Mesothelial cell of epicardium (in vitro differentiated cells): ENCODE data around the gene TSKU. TPM values are rescaled to one million over a fixed set of nuclear protein-coding genes. Genes with fewer than 3 reads are reported as not detected.

ENCODE experiments used
- DNase-seq, 2 experiments: peaks; one replicate each; pipeline ENCODE4 v3.0.0; 2021; ENCODE audit warnings: low spot score in 2 of 2; ENCODE audit not compliant: unreplicated experiment in 2 of 2
- H3K27ac Mint-ChIP-seq: 2 replicates; pipeline ENCODE4 v1.8.0; 2021; ENCODE audit warnings: mixed read lengths
- H3K27me3 Mint-ChIP-seq: 2 replicates; pipeline ENCODE4 v1.8.0; 2021; ENCODE audit warnings: low read depth, mixed read lengths
- H3K36me3 Mint-ChIP-seq: 2 replicates; pipeline ENCODE4 v1.8.0; 2021; ENCODE audit warnings: mixed read lengths
- H3K4me1 Mint-ChIP-seq: 2 replicates; pipeline ENCODE4 v1.8.0; 2021; ENCODE audit warnings: mixed read lengths
- H3K4me3 Mint-ChIP-seq: 2 replicates; pipeline ENCODE4 v1.8.0; 2021; ENCODE audit warnings: mild to moderate bottlenecking, moderate library complexity, mixed read lengths
- H3K9me3 Mint-ChIP-seq: 2 replicates; pipeline ENCODE4 v1.8.0; 2021; ENCODE audit warnings: mixed read lengths
- total RNA-seq: library from RNA; stranded (reverse); gene quantifications from 3 replicates; pipeline ENCODE4 v1.2.1, GENCODE V29; 2021
- TF ChIP-seq, protein P1 (sequence below): fragments of 200-600 bp; sonication (generic); IDR thresholded peaks from one replicate; pipeline ENCODE4 v1.5.0; 2021; ENCODE audit warnings: antibody characterized with exemption; ENCODE audit not compliant: unreplicated experiment

TSKU gene
- total RNA-seq, 1 donor from 2014 or later: 42.8 TPM

- no peaks in the 10 kb centered on the region for H3K4me1 Mint-ChIP-seq
- TF ChIP-seq, protein P1, sequence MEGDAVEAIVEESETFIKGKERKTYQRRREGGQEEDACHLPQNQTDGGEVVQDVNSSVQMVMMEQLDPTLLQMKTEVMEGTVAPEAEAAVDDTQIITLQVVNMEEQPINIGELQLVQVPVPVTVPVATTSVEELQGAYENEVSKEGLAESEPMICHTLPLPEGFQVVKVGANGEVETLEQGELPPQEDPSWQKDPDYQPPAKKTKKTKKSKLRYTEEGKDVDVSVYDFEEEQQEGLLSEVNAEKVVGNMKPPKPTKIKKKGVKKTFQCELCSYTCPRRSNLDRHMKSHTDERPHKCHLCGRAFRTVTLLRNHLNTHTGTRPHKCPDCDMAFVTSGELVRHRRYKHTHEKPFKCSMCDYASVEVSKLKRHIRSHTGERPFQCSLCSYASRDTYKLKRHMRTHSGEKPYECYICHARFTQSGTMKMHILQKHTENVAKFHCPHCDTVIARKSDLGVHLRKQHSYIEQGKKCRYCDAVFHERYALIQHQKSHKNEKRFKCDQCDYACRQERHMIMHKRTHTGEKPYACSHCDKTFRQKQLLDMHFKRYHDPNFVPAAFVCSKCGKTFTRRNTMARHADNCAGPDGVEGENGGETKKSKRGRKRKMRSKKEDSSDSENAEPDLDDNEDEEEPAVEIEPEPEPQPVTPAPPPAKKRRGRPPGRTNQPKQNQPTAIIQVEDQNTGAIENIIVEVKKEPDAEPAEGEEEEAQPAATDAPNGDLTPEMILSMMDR: no peak
- no peak overlapping the region for H3K4me3 Mint-ChIP-seq
- H3K9me3 Mint-ChIP-seq: no peaks in the 10 kb centered on the region
- H3K27me3 Mint-ChIP-seq: no peaks in the 10 kb centered on the region
- H3K27ac Mint-ChIP-seq: no peak overlapping the region
- H3K36me3 Mint-ChIP-seq: no peaks in the 10 kb centered on the region
- no peak for DNase-seq
These were observed 47.6 kb downstream of the TSKU start for GRCh38 chr11:76830639-76831327.

- TF ChIP-seq, protein P1: no peak
- Mint-ChIP-seq H3K9me3 (no peaks in the 10 kb centered on the region), H3K27me3 (no peaks in the 10 kb centered on the region), H3K36me3 (no peaks in the 10 kb centered on the region), H3K4me3 (no peak overlapping the region), H3K27ac (no peak overlapping the region), H3K4me1 (no peaks in the 10 kb centered on the region)
- DNase-seq: no peak
These were observed 48.6 kb downstream of the TSKU start for GRCh38 chr11:76831686-76832310.

- Mint-ChIP-seq H3K27me3 (no peaks in the 10 kb centered on the region), H3K9me3 (no peaks in the 10 kb centered on the region), H3K36me3 (no peaks in the 10 kb centered on the region), H3K4me3 (no peak overlapping the region), H3K27ac (no peak overlapping the region), H3K4me1 (no peaks in the 10 kb centered on the region)
- DNase-seq: no peak
- TF ChIP-seq, protein P1: no peak
These were observed 49.2 kb downstream of the TSKU start for GRCh38 chr11:76832361-76832760.

- no peak overlapping the region for H3K4me3 Mint-ChIP-seq
- H3K4me1 Mint-ChIP-seq: peaks cover 2% of the 10 kb centered on the region
- H3K27ac Mint-ChIP-seq: no peak overlapping the region
- H3K36me3 Mint-ChIP-seq: no peaks in the 10 kb centered on the region
- TF ChIP-seq, protein P1: no peak
- no peak for DNase-seq
- H3K27me3 Mint-ChIP-seq: no peaks in the 10 kb centered on the region
- no peaks in the 10 kb centered on the region for H3K9me3 Mint-ChIP-seq
These were observed 51.0 kb downstream of the TSKU start for GRCh38 chr11:76834151-76834550.

DNA sequence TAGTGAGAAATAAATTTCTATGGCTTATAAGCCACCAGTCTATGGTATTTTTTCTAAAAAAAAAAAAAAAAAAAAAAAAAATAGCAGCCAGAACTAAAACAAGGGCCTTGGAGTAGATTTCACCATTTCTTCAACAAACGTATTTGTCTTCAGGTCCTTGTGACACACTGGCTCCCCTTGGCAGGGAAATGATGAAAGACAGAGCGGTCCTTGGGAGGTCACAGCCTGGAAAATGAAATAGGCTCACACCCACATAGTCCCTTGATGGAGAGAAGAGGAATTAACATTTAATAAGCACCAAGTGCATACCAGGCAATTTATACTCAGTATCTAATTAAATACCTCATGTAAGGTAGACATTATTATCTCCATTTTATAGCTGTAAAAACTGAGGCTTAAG, 51.9 kb downstream of the TSKU start:
- TF ChIP-seq, protein P1: no peak
- Mint-ChIP-seq H3K27me3 (no peaks in the 10 kb centered on the region), H3K4me1 (peaks cover 2% of the 10 kb centered on the region), H3K27ac (no peak overlapping the region), H3K4me3 (no peak overlapping the region), H3K36me3 (no peaks in the 10 kb centered on the region), H3K9me3 (no peaks in the 10 kb centered on the region)
- DNase-seq: no peak
